Liver (tissue), 3 donors: ENCODE measurements around the gene TEX14.

Source experiments
- ATF3 ChIP-seq: IDR thresholded peaks from 2 replicates; pipeline ENCODE4 v1.6.1; 2016; ENCODE audit warnings: antibody characterized with exemption
- CTCF ChIP-seq: fragments of 150-350 bp; IDR thresholded peaks from 2 replicates; pipeline ENCODE4 v1.5.1; 2017; ENCODE audit warnings: improper control_type of control experiment, low read depth, low read length; ENCODE audit not compliant: missing input control
- FOXA1 ChIP-seq: IDR thresholded peaks from 2 replicates; pipeline ENCODE4 v1.6.1; 2016; ENCODE audit warnings: antibody characterized with exemption
- GABPA ChIP-seq, 2 donors: IDR thresholded peaks in 1 of 2; conservative IDR thresholded peaks in 1 of 2; 2 replicates each; pipeline ENCODE4 v1.6.1; 2016; ENCODE audit warnings: antibody characterized with exemption in 2 of 2, mild to moderate bottlenecking in 1 of 2, moderate library complexity in 1 of 2
- HNF4A ChIP-seq, 2 donors: conservative IDR thresholded peaks; 2 replicates each; pipeline ENCODE4 v1.6.1; 2016; ENCODE audit warnings: antibody characterized with exemption in 2 of 2, mild to moderate bottlenecking in 2 of 2
- MAX ChIP-seq: IDR thresholded peaks from 2 replicates; pipeline ENCODE4 v1.6.1; 2016; ENCODE audit warnings: antibody characterized with exemption
- NR2F2 ChIP-seq: IDR thresholded peaks from 2 replicates; pipeline ENCODE4 v1.6.1; 2016; ENCODE audit warnings: antibody characterized with exemption
- RAD21 ChIP-seq, 2 donors: IDR thresholded peaks; 2 replicates each; pipeline ENCODE4 v1.6.1; 2016; ENCODE audit warnings: antibody characterized with exemption in 2 of 2, mild to moderate bottlenecking in 2 of 2
- REST ChIP-seq: IDR thresholded peaks from 2 replicates; pipeline ENCODE4 v1.6.1; 2016; ENCODE audit warnings: antibody characterized with exemption, mild to moderate bottlenecking
- SP1 ChIP-seq: IDR thresholded peaks from 2 replicates; pipeline ENCODE4 v1.6.1; 2018; ENCODE audit warnings: antibody characterized with exemption, mild to moderate bottlenecking
- TAF1 ChIP-seq: conservative IDR thresholded peaks from 2 replicates; pipeline ENCODE4 v1.6.1; 2016; ENCODE audit warnings: antibody characterized with exemption, mild to moderate bottlenecking
- YY1 ChIP-seq: IDR thresholded peaks from 2 replicates; pipeline ENCODE4 v1.6.1; 2016; ENCODE audit warnings: antibody characterized with exemption, mild to moderate bottlenecking
- ZBTB33 ChIP-seq: IDR thresholded peaks from 2 replicates; pipeline ENCODE4 v1.6.1; 2016; ENCODE audit warnings: antibody characterized with exemption
- donor health status: healthy.
- donor health status: healthy.

- TF ChIP-seq CTCF (no peak), SP1 (no peak), TAF1 (no peak), ATF3 (no peak), NR2F2 (no peak), YY1 (no peak), MAX (no peak), REST (no peak), GABPA (IDR thresholded peaks at IDR 0.05 in 1 of 2, conservative IDR thresholded peaks at IDR 0.05 in 1 of 2) (no peak), RAD21 (IDR thresholded peaks at IDR 0.05) (no peak), HNF4A (conservative IDR thresholded peaks at IDR 0.05) (no peak), FOXA1 (no peak), ZBTB33 (no peak)
Observed at GRCh38 chr17:58734040-58734439, 42.2 kb upstream of the TEX14 start.
